ENCODE measurements around the gene KCNJ5. TPM values are rescaled to one million over a fixed set of nuclear protein-coding genes. Genes with fewer than 3 reads are reported as not detected.

Gene KCNJ5
- total and polyA plus RNA-seq, 2 experiments from 2014 or later = not detected

- no peaks in the 10 kb centered on the region for H3K9me2 ChIP-seq (ENCODE audit: insufficient read depth)
- H4K20me1 ChIP-seq (replicated peaks; ENCODE audit: insufficient read depth) = no peaks in the 10 kb centered on the region
- no peaks in the 10 kb centered on the region for H3K27me3 Mint-ChIP-seq (ENCODE audit: insufficient read depth, low read depth, poor library complexity)
- H3F3A ChIP-seq (replicated peaks; ENCODE audit: low read depth) = no peaks in the 10 kb centered on the region
- no peak for DNase-seq (ENCODE audit: low spot score)
- no peaks in the 10 kb centered on the region for H3K36me3 Mint-ChIP-seq (ENCODE audit: low read depth)
- no peak overlapping the region for H3K4me3 Mint-ChIP-seq
- H3K79me2 ChIP-seq (replicated peaks; ENCODE audit: insufficient read depth) = no peaks in the 10 kb centered on the region
- no peak for TF ChIP-seq JUNB (IDR thresholded peaks at IDR 0.05; ENCODE audit: unreplicated experiment)
- no peak for TF ChIP-seq ETS1 (IDR thresholded peaks at IDR 0.05)
- no peak for TF ChIP-seq ZNF462 (CRISPR knock-in tag; IDR thresholded peaks at IDR 0.05)
- TF ChIP-seq EZH2phosphoT487 (IDR thresholded peaks at IDR 0.05; ENCODE audit: unreplicated experiment) = no peak
- no peak for TF ChIP-seq REST (IDR thresholded peaks at IDR 0.05; ENCODE audit: unreplicated experiment)
- no peak for TF ChIP-seq CREB1 (CRISPR knock-in tag; IDR thresholded peaks at IDR 0.05; ENCODE audit: low read depth)
- no peak for TF ChIP-seq CTCF (conservative IDR thresholded peaks at IDR 0.05; ENCODE audit: low read depth in 2 of 2)
- TF ChIP-seq NANOG (IDR thresholded peaks at IDR 0.05; ENCODE audit: borderline replicate concordance) = no peak
- H3K27me3 ChIP-seq (ENCODE audit: insufficient read depth) = no peaks in the 10 kb centered on the region
- no peak for ATAC-seq
- no peak overlapping the region for H3K27ac ChIP-seq (ENCODE audit: low read depth)
- no peaks in the 10 kb centered on the region for H3K9me3 Mint-ChIP-seq
- no peak overlapping the region for H3K4me2 ChIP-seq
- no peak overlapping the region for H2AFZ ChIP-seq
- H3K36me3 ChIP-seq (ENCODE audit: insufficient read depth) = no peaks in the 10 kb centered on the region
- H3K4me1 Mint-ChIP-seq = peaks cover 5% of the 10 kb centered on the region; the same call in 2 of the 3 replicates
- no peaks in the 10 kb centered on the region; the same call in 1 of the 2 replicates for H3K4me1 ChIP-seq (ENCODE audit: insufficient read depth)
- H3K4me3 ChIP-seq = no peak overlapping the region
- no peak overlapping the region for H3K27ac Mint-ChIP-seq
Measured at GRCh38 chr11:128953151-128953550, 62.0 kb downstream of the KCNJ5 start.

Data from GM23338 (cell line).